ENCODE measurements around the gene SH3BGRL3. TPM values are rescaled to one million over a fixed set of nuclear protein-coding genes. Genes with fewer than 3 reads are reported as not detected.

SH3BGRL3 gene
- polyA plus RNA-seq, 3 donors: 478 to 1,744 (median 1,706) TPM

GRCh38 chr1:26283279-26283853, 3.5 kb downstream of the SH3BGRL3 start:
- Histone ChIP-seq H3K36me3 (replicated peaks in 1 of 2; ENCODE audit: control insufficient read depth in 1 of 2, insufficient read depth in 2 of 2, low read length in 2 of 2) (peaks cover 38 to 41% of the 10 kb centered on the region in 2 donors), H3K27ac (ENCODE audit: low read depth in 1 of 2, low read length in 2 of 2) (peak overlapping the region; percentile 99 to 100), H2AFZ (ENCODE audit: insufficient read depth, low read depth, low read length, poor library complexity, severe bottlenecking) (no peak overlapping the region), H3K27me3 (ENCODE audit: control insufficient read depth in 2 of 2, insufficient read depth in 2 of 2, low read length in 2 of 2) (no peaks in the 10 kb centered on the region), H3K4me3 (replicated peaks in 1 of 3; ENCODE audit: low read depth in 2 of 3, low read length in 3 of 3) (peak overlapping the region in 1 of 3 experiments; percentile 93), H3K9ac (ENCODE audit: insufficient read depth, low read length, poor library complexity, severe bottlenecking) (peak overlapping the region; percentile 70), H3K79me2 (ENCODE audit: insufficient read depth, low read length) (peaks cover 83% of the 10 kb centered on the region), H3K9me3 (replicated peaks in 1 of 2; ENCODE audit: control insufficient read depth in 1 of 2, insufficient read depth in 1 of 2, low read length in 2 of 2) (no peaks in the 10 kb centered on the region), H3K4me1 (ENCODE audit: control insufficient read depth in 1 of 2, insufficient read depth in 2 of 2, low read length in 2 of 2) (peaks cover 93 to 94% of the 10 kb centered on the region in 2 donors), H3K4me2 (replicated peaks; ENCODE audit: extremely low read depth, low read length, poor library complexity, severe bottlenecking) (peak overlapping the region; percentile 92), H4K20me1 (ENCODE audit: insufficient read depth, low read length) (peaks cover 41% of the 10 kb centered on the region)
- H3K27ac Mint-ChIP-seq: peak overlapping the region; percentile 96 to 100 (median 100)
- DNase-seq: no peak
- H3K4me1 Mint-ChIP-seq: peaks cover 88% of the 10 kb centered on the region
- peaks cover 49 to 61% of the 10 kb centered on the region in 2 donors for H3K36me3 Mint-ChIP-seq
- H3K27me3 Mint-ChIP-seq (ENCODE audit: low read depth in 3 of 3): peaks cover 0 to 9% (median 4%) of the 10 kb centered on the region in 3 donors
- no peaks in the 10 kb centered on the region for H3K9me3 Mint-ChIP-seq
- peak overlapping the region in 1 of 2 donors; percentile 58 for H3K4me3 Mint-ChIP-seq
- intact Hi-C loops (cut with micrococcal nuclease): no loop called here
- no peak for TF ChIP-seq CTCF (IDR thresholded peaks at IDR 0.05)
- 85% methylated on average over 3 of the region's 4 CpGs for WGBS (ENCODE audit: insufficient coverage)

- Mint-ChIP-seq H3K36me3 (peaks cover 47 to 58% of the 10 kb centered on the region in 2 donors), H3K27me3 (ENCODE audit: low read depth in 3 of 3) (peaks cover 0 to 9% (median 4%) of the 10 kb centered on the region in 3 donors), H3K9me3 (no peaks in the 10 kb centered on the region), H3K27ac (peak overlapping the region; percentile 96 to 100 (median 100)), H3K4me3 (peak overlapping the region; percentile 70 to 86), H3K4me1 (peaks cover 88% of the 10 kb centered on the region)
- Histone ChIP-seq H2AFZ (ENCODE audit: insufficient read depth, low read depth, low read length, poor library complexity, severe bottlenecking) (no peak overlapping the region), H3K4me1 (ENCODE audit: control insufficient read depth in 1 of 2, insufficient read depth in 2 of 2, low read length in 2 of 2) (peaks cover 93 to 94% of the 10 kb centered on the region in 2 donors), H4K20me1 (ENCODE audit: insufficient read depth, low read length) (peaks cover 41% of the 10 kb centered on the region), H3K27ac (ENCODE audit: low read depth in 1 of 2, low read length in 2 of 2) (peak overlapping the region; percentile 99 to 100), H3K36me3 (replicated peaks in 1 of 2; ENCODE audit: control insufficient read depth in 1 of 2, insufficient read depth in 2 of 2, low read length in 2 of 2) (peaks cover 38 to 41% of the 10 kb centered on the region in 2 donors), H3K4me3 (replicated peaks in 1 of 3; ENCODE audit: low read depth in 2 of 3, low read length in 3 of 3) (peak overlapping the region in 1 of 3 experiments; percentile 41), H3K4me2 (replicated peaks; ENCODE audit: extremely low read depth, low read length, poor library complexity, severe bottlenecking) (peak overlapping the region; percentile 92), H3K9ac (ENCODE audit: insufficient read depth, low read length, poor library complexity, severe bottlenecking) (peak overlapping the region; percentile 70), H3K79me2 (ENCODE audit: insufficient read depth, low read length) (peaks cover 81% of the 10 kb centered on the region), H3K27me3 (ENCODE audit: control insufficient read depth in 2 of 2, insufficient read depth in 2 of 2, low read length in 2 of 2) (no peaks in the 10 kb centered on the region), H3K9me3 (replicated peaks in 1 of 2; ENCODE audit: control insufficient read depth in 1 of 2, insufficient read depth in 1 of 2, low read length in 2 of 2) (no peaks in the 10 kb centered on the region)
- TF ChIP-seq CTCF (IDR thresholded peaks at IDR 0.05): no peak
- peak in 1 of 3 donors; percentile 13 for DNase-seq
- WGBS (ENCODE audit: insufficient coverage): 88% methylated on average over 9 of the region's 12 CpGs
- intact Hi-C loops (cut with micrococcal nuclease): loop anchor here (1.0 to 2.0 kb wide), 2 partner anchors 8 to 37 kb away; no protein-coding TSS in a partner anchor
These were observed 4.1 kb downstream of the SH3BGRL3 start for GRCh38 chr1:26283871-26284596.
